ENCODE data around the gene NGEF. TPM values are rescaled to one million over a fixed set of nuclear protein-coding genes. Genes with fewer than 3 reads are reported as not detected.

Gene NGEF
- polyA plus RNA-seq, 3 donors, result 2.1 to 3.5 (median 2.4) TPM

GRCh38 chr2:233047667-233048066 is 34.6 kb upstream of the NGEF start:
- no peak for DNase-seq (ENCODE audit: extremely low read depth in 1 of 11, low read depth in 9 of 11, low spot score in 4 of 11)

GRCh38 chr2:233047206-233047605 is 34.1 kb upstream of the NGEF start:
- no peak for DNase-seq (ENCODE audit: extremely low read depth in 1 of 11, low read depth in 9 of 11, low spot score in 4 of 11)

GRCh38 chr2:233044974-233045605 is 32.0 kb upstream of the NGEF start:
- no peak for DNase-seq (ENCODE audit: extremely low read depth in 1 of 11, low read depth in 9 of 11, low spot score in 4 of 11)

- no peak for DNase-seq (ENCODE audit: extremely low read depth in 1 of 11, low read depth in 9 of 11, low spot score in 4 of 11)
Observed at GRCh38 chr2:233042549-233042948, 29.5 kb upstream of the NGEF start.

- no peak for DNase-seq (ENCODE audit: extremely low read depth in 1 of 11, low read depth in 9 of 11, low spot score in 4 of 11)
Observed at GRCh38 chr2:233041722-233042323, 28.8 kb upstream of the NGEF start.

- DNase-seq (ENCODE audit: extremely low read depth in 1 of 11, low read depth in 9 of 11, low spot score in 4 of 11), result no peak
Observed at GRCh38 chr2:233040571-233040970, 27.5 kb upstream of the NGEF start.

- no peak for DNase-seq (ENCODE audit: extremely low read depth in 1 of 11, low read depth in 9 of 11, low spot score in 4 of 11)
Observed at GRCh38 chr2:233039846-233040530, 26.9 kb upstream of the NGEF start.

- no peak for DNase-seq (ENCODE audit: extremely low read depth in 1 of 11, low read depth in 9 of 11, low spot score in 4 of 11)
Observed at GRCh38 chr2:233039212-233039845, 26.3 kb upstream of the NGEF start.

GRCh38 chr2:233037078-233037477 is 24.0 kb upstream of the NGEF start:
- no peak for DNase-seq (ENCODE audit: extremely low read depth in 1 of 11, low read depth in 9 of 11, low spot score in 4 of 11)

- no peak for DNase-seq (ENCODE audit: extremely low read depth in 1 of 11, low read depth in 9 of 11, low spot score in 4 of 11)
Observed at GRCh38 chr2:233036162-233036838, 23.2 kb upstream of the NGEF start.

- DNase-seq (ENCODE audit: extremely low read depth in 1 of 11, low read depth in 9 of 11, low spot score in 4 of 11), result no peak
Observed at GRCh38 chr2:233035426-233036161, 22.5 kb upstream of the NGEF start.

GRCh38 chr2:233034091-233034882 is 21.2 kb upstream of the NGEF start:
- DNase-seq (ENCODE audit: extremely low read depth in 1 of 11, low read depth in 9 of 11, low spot score in 4 of 11), result no peak

- no peak for DNase-seq (ENCODE audit: extremely low read depth in 1 of 11, low read depth in 9 of 11, low spot score in 4 of 11)
Observed at GRCh38 chr2:233033672-233034071, 20.6 kb upstream of the NGEF start.

- DNase-seq (ENCODE audit: extremely low read depth in 1 of 11, low read depth in 9 of 11, low spot score in 4 of 11), result no peak
Observed at GRCh38 chr2:233032551-233033320, 19.7 kb upstream of the NGEF start, which contains the start of gene NEU2. TSS of gene NEU2 (plus strand) at chr2:233032672. CDS start at chr2:233032672, 0 bp downstream.

- DNase-seq (ENCODE audit: extremely low read depth in 1 of 11, low read depth in 9 of 11, low spot score in 4 of 11), result no peak
Observed at GRCh38 chr2:233031556-233032500, 18.8 kb upstream of the NGEF start.

- DNase-seq (ENCODE audit: extremely low read depth in 1 of 11, low read depth in 9 of 11, low spot score in 4 of 11), result no peak
Observed at GRCh38 chr2:233029321-233029720, 16.3 kb upstream of the NGEF start.
